Measurements from ENCODE around the gene SHROOM1.

DNA sequence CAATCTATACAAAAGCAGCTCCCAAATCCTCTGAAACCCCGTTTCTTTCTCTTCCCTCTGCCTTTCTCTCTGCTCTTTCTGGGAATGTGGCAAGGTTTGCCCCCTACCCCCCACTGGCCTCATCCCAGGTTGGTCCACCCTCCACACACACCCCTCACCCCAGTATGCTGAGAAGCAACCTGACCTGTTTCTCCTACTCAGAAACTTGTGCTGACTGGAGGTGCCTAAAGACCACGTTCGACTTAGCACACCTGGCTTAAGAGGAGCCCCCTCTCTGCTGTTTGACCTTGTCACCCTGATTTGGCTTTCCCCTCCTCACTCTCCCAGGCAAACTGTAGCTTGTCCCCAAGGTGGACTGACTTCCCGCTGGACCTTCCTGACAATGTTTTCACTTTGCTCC lies 52.3 kb downstream of the SHROOM1 start:
- TF ChIP-seq CTCF (conservative IDR thresholded peaks at IDR 0.05; ENCODE audit: low read length) = no peak
- no peak for TF ChIP-seq EZH2phosphoT487 (IDR thresholded peaks at IDR 0.05; ENCODE audit: borderline replicate concordance, low read depth, low read length)
